Activated effector memory CD4-positive, alpha-beta T cell treated with anti-CD3 and anti-CD28 coated beads, Interleukin-2, amount 50 U/mL, for 16 hours (primary cell): ENCODE results near the gene ANLN.
"Not testable (repeated sequence)": the region's sequence is repeated elsewhere in the genome, so short reads cannot be mapped to it uniquely, and the experiment has no call there.

Experiments
- DNase-seq: peaks from one replicate; pipeline ENCODE4 v3.0.0-alpha.2; 2020

Gene ANLN

GRCh38 chr7:36469236-36469635, 79.6 kb downstream of the ANLN start:
- no peak for DNase-seq

GRCh38 chr7:36472141-36472729, 82.6 kb downstream of the ANLN start:
- DNase-seq: no peak

- no peak for DNase-seq
Measured at GRCh38 chr7:36473454-36474282, 84.0 kb downstream of the ANLN start.

- no peak for DNase-seq
Measured at GRCh38 chr7:36474283-36475010, 84.8 kb downstream of the ANLN start.

- DNase-seq: no peak
Measured at GRCh38 chr7:36475011-36475342, 85.3 kb downstream of the ANLN start.

- no peak for DNase-seq
Measured at GRCh38 chr7:36475381-36475780, 85.7 kb downstream of the ANLN start.

GRCh38 chr7:36478745-36479144, 89.1 kb downstream of the ANLN start:
- no peak for DNase-seq

GRCh38 chr7:36483853-36484252, 94.2 kb downstream of the ANLN start:
- DNase-seq: not testable (repeated sequence)

- no peak for DNase-seq
Measured at GRCh38 chr7:36484265-36484664, 94.6 kb downstream of the ANLN start.

- no peak for DNase-seq
Measured at GRCh38 chr7:36486336-36486735, 96.7 kb downstream of the ANLN start.

GRCh38 chr7:36487756-36488336, 98.2 kb downstream of the ANLN start:
- no peak for DNase-seq

- not testable (repeated sequence) for DNase-seq
Measured at GRCh38 chr7:36488672-36489071, 99.0 kb downstream of the ANLN start.

- DNase-seq: no peak
Measured at GRCh38 chr7:36490419-36490830, 100.8 kb downstream of the ANLN start.

GRCh38 chr7:36491317-36491716, 101.7 kb downstream of the ANLN start:
- DNase-seq: no peak

GRCh38 chr7:36496576-36496975, 106.9 kb downstream of the ANLN start:
- DNase-seq: no peak

- not testable (repeated sequence) for DNase-seq
Measured at GRCh38 chr7:36497176-36497575, 107.5 kb downstream of the ANLN start.

GRCh38 chr7:36497775-36498174, 108.1 kb downstream of the ANLN start:
- DNase-seq: no peak
